Keratinocyte (primary cell): ENCODE data around the gene ZNF23. TPM values are rescaled to one million over a fixed set of nuclear protein-coding genes. Genes with fewer than 3 reads are reported as not detected.
"Not testable (repeated sequence)": the region's sequence is repeated elsewhere in the genome, so short reads cannot be mapped to it uniquely, and the experiment has no call there.

Experiments
- DNase-seq: peaks from one replicate; pipeline ENCODE4 v3.0.0-alpha.2; 2011; ENCODE audit warnings: low read depth, missing footprints, low spot score
- FAIRE-seq: peaks from 2 replicates; lab custom pipeline; 2011; peaks lifted over from hg19 to GRCh38; lab: Jason Lieb, UNC
- H2AFZ ChIP-seq: 2 replicates; pipeline ENCODE4 v1.6.0; 2012; ENCODE audit warnings: low read length, control low read depth, inconsistent platforms; ENCODE audit not compliant: control insufficient read depth
- H3K27ac ChIP-seq: 2 replicates; pipeline ENCODE4 v1.5.1; 2011; ENCODE audit warnings: low read length; ENCODE audit not compliant: control insufficient read depth, insufficient read depth
- H3K27me3 ChIP-seq: 3 replicates; pipeline ENCODE4 v1.6.0; 2011; ENCODE audit warnings: low read length; ENCODE audit not compliant: control insufficient read depth, insufficient read depth; ENCODE audit errors: extremely low read depth
- H3K36me3 ChIP-seq, 2 experiments: 2 replicates in 1 of 2; 3 replicates in 1 of 2; pipeline ENCODE4 v1.5.1; 2011; ENCODE audit warnings: low read length in 2 of 2, mild to moderate bottlenecking in 1 of 2; ENCODE audit not compliant: control insufficient read depth in 2 of 2, insufficient read depth in 2 of 2; ENCODE audit errors: extremely low read depth in 1 of 2
- H3K4me1 ChIP-seq: 3 replicates; pipeline ENCODE4 v1.5.1; 2011; ENCODE audit warnings: low read length; ENCODE audit not compliant: control insufficient read depth, insufficient read depth; ENCODE audit errors: extremely low read depth
- H3K4me2 ChIP-seq: 3 replicates; pipeline ENCODE4 v1.6.0; 2011; ENCODE audit warnings: low read depth, low read length; ENCODE audit not compliant: control insufficient read depth, insufficient read depth; ENCODE audit errors: extremely low read depth
- H3K4me3 ChIP-seq, 3 experiments: fragments of 200-600 bp in 1 of 3; sonication (generic) in 1 of 3; 2 replicates in 2 of 3; 3 replicates in 1 of 3; pipeline ENCODE4 v1.5.1; 2011 to 2016; ENCODE audit warnings: low read length in 3 of 3, mild to moderate bottlenecking in 3 of 3, control low read depth in 2 of 3, inconsistent platforms in 1 of 3, low read depth in 1 of 3, mixed read lengths in 1 of 3, mixed run types in 1 of 3, moderate library complexity in 1 of 3; ENCODE audit not compliant: control insufficient read depth in 2 of 3, insufficient read depth in 2 of 3; ENCODE audit errors: extremely low read depth in 1 of 3
- H3K79me2 ChIP-seq: 2 replicates; pipeline ENCODE4 v1.6.0; 2012; ENCODE audit warnings: low read length; ENCODE audit not compliant: control insufficient read depth, insufficient read depth
- H3K9ac ChIP-seq: 3 replicates; pipeline ENCODE4 v1.6.0; 2011; ENCODE audit warnings: low read length; ENCODE audit not compliant: control insufficient read depth, insufficient read depth; ENCODE audit errors: extremely low read depth
- H3K9me1 ChIP-seq: 3 replicates; pipeline ENCODE4 v1.6.0; 2011; ENCODE audit warnings: low read length; ENCODE audit not compliant: control insufficient read depth, insufficient read depth; ENCODE audit errors: extremely low read depth
- H3K9me3 ChIP-seq: 2 replicates; pipeline ENCODE4 v1.5.1; 2012; ENCODE audit warnings: low read depth, low read length; ENCODE audit not compliant: control insufficient read depth
- H4K20me1 ChIP-seq: 3 replicates; pipeline ENCODE4 v1.6.0; 2011; ENCODE audit warnings: low read length; ENCODE audit not compliant: control insufficient read depth, insufficient read depth; ENCODE audit errors: extremely low read depth
- CTCF ChIP-seq, 3 experiments: IDR thresholded peaks in 1 of 3; conservative IDR thresholded peaks in 1 of 3; optimal IDR thresholded peaks in 1 of 3; 2 replicates in 2 of 3; 3 replicates in 1 of 3; pipeline versions ENCODE3 to v1.5.1; 2011; ENCODE audit warnings: low read length in 3 of 3, mild to moderate bottlenecking in 3 of 3, moderate library complexity in 2 of 3, control low read depth in 1 of 3, inconsistent platforms in 1 of 3; ENCODE audit not compliant: insufficient read depth in 2 of 3; ENCODE audit errors: extremely low read depth in 1 of 3
- EZH2 ChIP-seq: IDR thresholded peaks from one replicate; pipeline ENCODE4 v1.6.1; 2012; ENCODE audit warnings: inconsistent platforms, mild to moderate bottlenecking, low read length, moderate library complexity
- dilution Hi-C: fragments of 300-500 bp; cut with MboI; formaldehyde crosslinking; loops from one replicate; pipeline ENCODE4 v1.7.0; 2020; ENCODE audit warnings: low sequenced_read_pairs; ENCODE audit not compliant: extremely low pct_ligation_motif_present
- polyA plus RNA-seq, 5 experiments: library from polyadenylated mRNA; depleted of rRNA in 3 of 5; stranded (reverse) in 3 of 5; stranded (forward) in 1 of 5; unstranded in 1 of 5; fragments of >200 nt; gene quantifications; 1 replicate in 1 of 5; 2 replicates in 3 of 5; 3 replicates in 1 of 5; pipeline versions ENCODE4 v1.2.1 to v1.2.3, GENCODE V29; 2011 to 2012; ENCODE audit warnings: missing spikeins in 2 of 5, low read depth in 1 of 5, low replicate concordance in 1 of 5

Gene ZNF23
- polyA plus RNA-seq, 1 donor (not counting 4 experiments of a cell fraction or from before 2014, with no cell fraction given) = 8.2 TPM

GRCh38 chr16:71504901-71505300 is 42.9 kb upstream of the ZNF23 start:
- H3K79me2 ChIP-seq = no peaks in the 10 kb centered on the region
- H3K4me3 ChIP-seq = no peak overlapping the region
- H3K27ac ChIP-seq = no peak overlapping the region
- H3K9ac ChIP-seq = no peak overlapping the region
- no peaks in the 10 kb centered on the region for H3K9me3 ChIP-seq
- TF ChIP-seq EZH2 (no peak), CTCF (optimal IDR thresholded peaks at IDR 0.05 in 1 of 3, IDR thresholded peaks at IDR 0.05 in 1 of 3, conservative IDR thresholded peaks at IDR 0.05 in 1 of 3; ENCODE audit: extremely low read depth in 1 of 3, insufficient read depth in 2 of 3, low read length in 3 of 3) (no peak)
- H3K9me1 ChIP-seq = no peaks in the 10 kb centered on the region
- dilution Hi-C loops = no loop called here
- no peaks in the 10 kb centered on the region for H3K27me3 ChIP-seq
- DNase-seq (no peak), FAIRE-seq (no peak)
- no peaks in the 10 kb centered on the region for H4K20me1 ChIP-seq
- H3K4me2 ChIP-seq = no peak overlapping the region
- H3K36me3 ChIP-seq = no peaks in the 10 kb centered on the region
- H3K4me1 ChIP-seq = no peaks in the 10 kb centered on the region
- no peak overlapping the region for H2AFZ ChIP-seq

GRCh38 chr16:71504051-71504450 is 42.0 kb upstream of the ZNF23 start:
- H3K27me3 ChIP-seq, H3K9me1 ChIP-seq, DNase-seq, FAIRE-seq, H3K79me2 ChIP-seq, H4K20me1 ChIP-seq, H3K36me3 ChIP-seq, H3K4me2 ChIP-seq, H3K27ac ChIP-seq, H3K9ac ChIP-seq, H3K4me3 ChIP-seq, dilution Hi-C loops, H3K4me1 ChIP-seq, H3K9me3 ChIP-seq, H2AFZ ChIP-seq: not testable (repeated sequence)

- Histone ChIP-seq H3K9me3 (no peaks in the 10 kb centered on the region), H3K36me3 (no peaks in the 10 kb centered on the region), H4K20me1 (no peaks in the 10 kb centered on the region), H3K4me2 (no peak overlapping the region), H3K4me3 (no peak overlapping the region), H3K27ac (no peak overlapping the region), H3K9ac (no peak overlapping the region), H3K27me3 (no peaks in the 10 kb centered on the region), H3K9me1 (no peaks in the 10 kb centered on the region), H3K4me1 (no peaks in the 10 kb centered on the region), H3K79me2 (no peaks in the 10 kb centered on the region), H2AFZ (no peak overlapping the region)
- dilution Hi-C loops = no loop called here
- TF ChIP-seq EZH2 = no peak
- peak in 1 of 3 experiments; percentile 28 for TF ChIP-seq CTCF (optimal IDR thresholded peaks at IDR 0.05 in 1 of 3, IDR thresholded peaks at IDR 0.05 in 1 of 3, conservative IDR thresholded peaks at IDR 0.05 in 1 of 3; ENCODE audit: extremely low read depth in 1 of 3, insufficient read depth in 2 of 3, low read length in 3 of 3)
- DNase-seq (no peak), FAIRE-seq (no peak)
These were observed 39.5 kb upstream of the ZNF23 start for GRCh38 chr16:71501547-71501946.
